HG02610 (cell line): Measurements from ENCODE around the gene PITX1.
"Not testable (repeated sequence)": the region's sequence is repeated elsewhere in the genome, so short reads cannot be mapped to it uniquely, and the experiment has no call there.

ENCODE experiments used
- ATAC-seq: cut with Tn5 transposase; IDR thresholded peaks from one replicate; pipeline ENCODE4 v1.9.1; 2021; ENCODE audit warnings: mild to moderate bottlenecking, moderate library complexity; ENCODE audit not compliant: unreplicated experiment

Gene PITX1

DNA sequence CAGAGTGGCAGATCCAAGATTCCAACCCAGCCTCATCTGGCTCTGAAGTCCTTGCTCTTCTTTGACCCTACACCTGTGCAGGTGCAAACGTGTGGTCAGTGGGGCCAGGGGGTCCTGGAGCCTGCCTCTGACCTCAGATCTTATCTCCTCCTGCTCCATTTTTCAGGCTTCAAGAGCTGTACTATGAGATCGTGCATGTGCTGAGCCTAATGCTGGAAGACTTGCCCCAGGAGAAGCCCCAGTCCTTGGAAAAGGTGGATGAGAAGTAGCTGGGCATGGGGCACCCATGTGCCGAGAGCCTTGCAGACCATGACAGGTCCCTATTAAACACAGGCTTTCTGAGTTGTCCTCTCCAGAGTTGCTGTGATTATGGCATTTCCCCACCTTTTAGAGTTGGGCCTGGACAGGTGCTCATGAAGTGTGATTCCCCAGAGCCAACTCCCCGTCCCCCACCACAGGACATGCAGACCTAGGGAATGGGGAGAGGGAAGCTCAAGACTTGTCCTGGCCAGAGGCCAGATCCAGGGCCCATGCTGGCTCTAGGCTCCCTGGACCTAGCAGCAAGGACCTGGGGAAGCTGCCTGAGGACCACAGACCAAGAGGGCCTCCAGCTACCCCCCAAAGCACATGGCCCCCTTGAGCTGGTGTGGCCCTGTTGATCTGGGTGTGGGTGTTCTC, 22.5 kb downstream of the PITX1 start:
- no peak for ATAC-seq

GRCh38 chr5:135010502-135011354, 23.3 kb downstream of the PITX1 start:
- ATAC-seq, result no peak

DNA sequence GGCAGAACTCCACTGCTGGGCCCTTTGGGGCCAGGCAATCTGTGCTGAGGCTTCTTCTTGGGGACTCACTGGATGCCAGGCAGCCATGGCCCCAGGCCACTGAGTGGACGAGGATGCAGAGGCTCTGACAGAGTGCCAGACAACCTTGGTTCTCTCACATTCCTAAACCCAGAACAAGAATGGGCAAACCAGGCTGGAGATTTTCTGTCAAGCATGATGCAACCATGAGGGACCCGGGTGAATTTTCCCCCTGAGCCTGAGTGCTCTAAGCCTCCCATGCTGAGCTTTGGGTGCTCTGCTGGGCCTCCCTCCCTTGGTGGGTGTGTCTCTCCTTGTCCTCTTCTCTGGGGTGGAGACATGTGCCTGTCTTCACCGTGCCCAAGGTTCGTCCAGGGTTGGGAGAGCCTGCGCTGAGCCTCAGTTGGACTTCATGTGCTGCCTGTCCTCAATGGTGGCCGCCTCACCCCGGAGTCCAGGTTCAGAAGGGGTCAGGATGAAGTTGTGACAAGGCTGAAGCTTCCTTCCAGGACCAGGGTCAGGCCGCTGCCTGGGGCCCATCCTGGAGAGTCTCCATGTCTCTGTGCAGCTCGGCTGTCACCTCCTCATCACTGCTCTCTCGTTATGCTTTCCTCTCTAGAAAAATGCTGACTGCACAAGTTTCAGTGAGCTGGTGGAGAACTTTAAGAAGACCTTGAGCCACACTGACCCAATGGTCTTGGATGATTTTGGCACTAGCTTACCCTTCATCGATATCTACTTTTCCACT, 24.1 kb downstream of the PITX1 start:
- no peak for ATAC-seq

GRCh38 chr5:135008981-135009735, 24.9 kb downstream of the PITX1 start:
- no peak for ATAC-seq

DNA sequence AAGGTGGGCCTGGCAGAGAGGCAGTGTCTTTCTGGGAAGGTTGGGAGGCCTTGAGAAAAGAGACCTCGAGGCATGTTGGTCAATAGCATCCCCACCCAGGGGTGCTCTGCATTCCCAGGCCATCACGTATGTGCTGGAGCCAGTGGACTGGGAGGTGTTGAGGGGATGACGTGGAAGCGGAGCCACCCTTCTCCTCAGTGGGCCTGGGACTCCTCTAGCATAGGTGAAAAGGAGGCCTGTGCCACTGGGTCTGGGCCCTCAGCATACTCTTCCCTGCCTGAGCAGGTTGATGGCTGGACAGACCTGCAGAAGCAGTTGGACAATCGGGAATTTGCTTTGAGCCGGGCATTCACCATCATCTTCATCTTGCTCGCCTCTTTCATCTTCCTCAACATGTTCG, 25.5 kb downstream of the PITX1 start:
- no peak for ATAC-seq

GRCh38 chr5:135007749-135008363, 26.2 kb downstream of the PITX1 start:
- ATAC-seq, result no peak

GRCh38 chr5:135007305-135007704, 26.7 kb downstream of the PITX1 start:
- no peak for ATAC-seq

GRCh38 chr5:135005076-135005475, 29.0 kb downstream of the PITX1 start:
- ATAC-seq, result no peak

DNA sequence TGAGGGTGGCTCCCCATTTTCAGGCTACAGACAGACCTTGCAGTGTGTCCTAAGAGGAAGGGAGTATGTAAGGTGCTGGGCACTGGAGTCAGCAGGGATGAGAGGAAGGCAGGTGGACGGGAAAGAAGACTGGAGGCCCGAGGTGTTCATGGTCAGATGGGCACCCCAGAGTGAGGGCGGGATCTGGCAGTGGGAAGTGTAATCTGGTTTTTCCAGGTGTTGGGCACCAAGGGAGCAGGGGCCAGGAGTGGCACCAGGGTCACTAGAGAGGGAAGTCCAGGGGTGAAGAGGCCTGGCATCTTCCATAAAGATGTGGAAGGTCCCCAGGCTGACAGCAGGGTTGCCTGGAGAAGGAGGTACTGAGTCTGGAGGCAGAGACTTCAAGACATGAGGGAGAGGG, 29.7 kb downstream of the PITX1 start:
- ATAC-seq, result no peak

DNA sequence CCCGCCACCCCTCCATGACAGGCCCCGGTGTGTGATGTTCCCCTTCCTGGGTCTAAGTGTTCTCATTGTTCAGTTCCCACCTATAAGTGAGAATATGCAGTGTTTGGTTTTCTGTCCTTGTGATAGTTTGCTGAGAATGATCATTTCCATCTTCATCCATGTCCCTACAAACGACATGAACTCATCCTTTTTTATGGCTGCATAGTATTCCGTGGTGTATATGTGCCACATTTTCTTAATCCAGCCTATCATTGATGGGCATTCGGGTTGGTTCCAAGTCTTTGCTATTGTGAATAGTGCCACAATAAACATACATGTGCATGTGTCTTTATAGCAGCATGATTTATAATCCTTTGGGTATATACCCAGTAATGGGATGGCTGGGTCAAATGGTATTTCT, 36.0 kb downstream of the PITX1 start:
- ATAC-seq, result not testable (repeated sequence)

DNA sequence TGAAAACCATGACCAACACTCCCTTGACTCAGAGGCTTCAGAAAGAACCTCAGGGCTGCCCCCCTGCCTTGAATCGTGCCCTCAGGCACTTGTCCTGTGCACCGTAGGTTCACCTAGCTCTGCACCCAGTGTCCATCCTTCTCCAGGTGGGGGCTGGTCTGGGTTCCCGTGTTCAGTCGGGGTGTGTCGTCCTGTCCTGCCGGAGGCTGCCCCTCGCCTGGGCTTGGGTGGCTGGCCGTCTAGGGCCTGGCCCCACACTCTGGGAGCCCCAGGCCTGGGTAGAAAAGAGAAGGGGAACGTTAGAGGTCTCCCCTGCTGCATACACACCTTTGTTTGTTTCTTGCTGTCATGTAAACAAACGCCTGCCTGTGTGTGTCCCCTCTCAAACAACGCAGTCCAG, 37.0 kb downstream of the PITX1 start:
- no peak for ATAC-seq

DNA sequence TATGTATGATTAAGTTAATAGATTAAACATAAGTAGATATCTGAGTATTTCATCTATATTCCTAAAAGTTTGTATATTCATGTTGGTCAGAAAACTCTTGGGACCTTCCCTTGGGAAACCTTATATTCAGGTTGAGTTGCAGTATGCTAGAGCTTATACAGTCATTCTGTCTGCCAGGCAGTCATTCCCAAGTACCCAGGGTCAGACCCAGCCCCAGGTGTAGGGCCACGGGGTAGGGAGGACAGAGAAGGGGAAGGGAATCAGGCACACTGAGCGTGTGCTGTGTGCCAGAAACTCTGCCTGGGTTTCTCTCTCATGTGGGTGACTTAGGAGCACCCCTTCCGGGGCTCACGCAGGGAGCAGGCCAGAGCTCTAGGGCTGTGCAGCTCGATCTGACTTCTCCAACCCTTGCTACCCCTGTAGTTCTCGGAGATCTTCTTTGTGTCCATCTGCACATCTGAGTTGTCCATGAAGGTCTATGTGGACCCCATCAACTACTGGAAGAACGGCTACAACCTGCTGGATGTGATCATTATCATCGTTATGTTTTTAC, 38.1 kb downstream of the PITX1 start:
- no peak for ATAC-seq

- ATAC-seq, result no peak
Measured at GRCh38 chr5:134994560-134995156, 39.4 kb downstream of the PITX1 start.

DNA sequence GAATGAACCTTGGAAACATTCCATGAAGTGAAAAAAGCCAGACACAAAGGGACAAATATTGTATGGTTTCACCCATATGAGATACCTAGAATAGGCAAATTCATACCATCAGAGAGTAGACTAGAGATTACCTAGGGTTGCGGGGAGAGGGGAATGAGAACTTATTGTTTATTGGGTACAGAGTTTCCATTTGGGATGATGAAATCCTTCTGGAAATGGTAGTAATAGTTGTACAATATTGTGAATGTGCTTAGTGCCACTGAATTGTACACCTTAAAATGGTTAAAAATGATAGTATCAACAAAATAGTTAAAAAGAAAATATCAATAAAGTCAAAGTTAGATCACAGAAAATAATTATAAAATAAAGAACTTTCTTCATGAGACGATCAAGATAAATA, 40.9 kb downstream of the PITX1 start:
- ATAC-seq, result no peak

DNA sequence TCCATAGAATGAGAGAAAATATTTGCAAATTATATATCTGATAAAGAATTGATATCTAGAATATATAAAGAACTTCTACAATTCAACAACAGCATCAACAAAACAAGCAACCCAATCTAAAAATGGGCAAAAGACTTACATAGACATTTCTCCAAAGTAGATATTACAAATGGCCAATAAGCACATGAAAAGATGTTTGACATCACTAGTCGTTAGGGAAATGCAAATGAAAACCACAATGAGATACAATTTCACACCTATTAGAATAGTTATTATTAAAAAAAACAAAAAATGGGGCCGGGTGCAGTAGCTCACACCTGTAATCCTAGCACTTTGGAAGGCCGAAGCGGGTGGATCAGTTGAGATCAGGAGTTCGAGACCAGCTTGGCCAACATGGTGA, 41.9 kb downstream of the PITX1 start:
- ATAC-seq, result no peak

DNA sequence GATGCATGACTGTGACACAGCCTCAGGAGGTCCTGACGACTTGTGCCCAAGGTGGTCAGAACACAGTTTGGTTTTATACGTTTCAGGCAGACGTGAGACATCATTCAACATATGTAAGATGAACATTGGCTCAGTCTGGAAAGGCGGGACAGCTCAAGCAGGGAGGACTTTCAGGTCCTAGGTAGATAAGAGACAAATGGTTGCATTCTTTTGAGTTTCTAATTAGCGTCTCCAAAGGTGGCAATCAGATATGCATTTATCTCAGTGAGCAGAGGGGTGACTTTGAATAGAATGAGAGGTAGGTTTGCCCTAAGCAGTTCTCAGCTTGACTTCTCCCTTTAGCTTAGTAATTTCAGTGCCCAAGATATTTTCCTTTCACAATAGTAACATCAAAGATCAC, 43.8 kb downstream of the PITX1 start:
- not testable (repeated sequence) for ATAC-seq

DNA sequence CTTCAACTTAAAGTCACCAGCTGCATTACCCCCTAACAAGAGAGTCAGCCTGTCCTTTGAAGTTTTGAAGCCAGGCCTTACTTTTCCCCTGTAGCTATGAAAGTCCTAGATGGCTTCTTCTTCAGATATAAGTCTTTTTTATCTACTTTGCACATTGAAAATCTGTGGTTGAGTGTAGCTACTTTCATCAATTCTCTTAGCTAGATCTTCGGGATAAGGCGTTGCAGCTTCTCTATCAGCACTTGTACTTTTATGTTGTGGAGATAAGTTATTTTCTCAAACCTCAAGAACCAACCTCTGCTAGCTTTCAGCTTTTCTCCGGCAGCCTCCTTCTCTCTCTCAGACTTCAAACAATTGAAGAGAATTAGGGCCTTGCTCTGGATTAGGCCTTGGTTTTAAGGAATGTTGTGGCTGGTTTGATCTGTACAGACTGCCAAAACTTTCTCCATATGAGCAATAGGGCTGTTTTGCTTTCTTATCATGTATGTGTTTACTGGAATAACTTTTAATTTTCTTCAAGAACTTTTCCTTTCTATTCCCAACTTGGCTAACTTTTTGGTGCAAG, 44.7 kb downstream of the PITX1 start:
- ATAC-seq, result no peak

- no peak for ATAC-seq
Measured at GRCh38 chr5:134982230-134982629, 51.8 kb downstream of the PITX1 start.

DNA sequence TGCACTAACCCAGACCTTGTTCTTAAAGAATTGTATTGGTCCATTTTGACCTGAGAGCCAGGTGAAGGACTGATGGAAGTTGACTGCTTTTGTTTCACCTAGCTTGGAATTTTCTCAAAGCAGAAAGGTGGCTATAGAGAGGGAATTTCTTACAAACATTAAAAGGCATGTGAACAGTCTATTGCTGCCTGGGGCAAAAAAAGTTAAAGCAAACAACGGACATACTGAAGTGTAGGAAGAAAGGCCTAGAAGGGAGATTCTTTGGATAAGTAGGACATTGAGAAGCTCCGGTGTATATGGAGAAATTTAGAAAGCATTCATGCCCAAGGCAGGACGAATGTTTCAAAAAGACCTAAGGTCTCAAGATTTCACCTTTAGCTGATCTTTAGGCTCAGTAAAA, 54.6 kb downstream of the PITX1 start:
- ATAC-seq, result no peak
